GM19324 (cell line): ENCODE data around the gene ZBTB5.

Source experiments
- ATAC-seq: cut with Tn5 transposase; IDR thresholded peaks from one replicate; pipeline ENCODE4 v1.9.1; 2021; ENCODE audit warnings: mild to moderate bottlenecking, moderate library complexity; ENCODE audit not compliant: unreplicated experiment, low FRiP score

ZBTB5 gene

GRCh38 chr9:37453827-37454226 is 11.4 kb downstream of the ZBTB5 start:
- no peak for ATAC-seq

- ATAC-seq: no peak
Measured at GRCh38 chr9:37452611-37453010, 12.6 kb downstream of the ZBTB5 start.

GRCh38 chr9:37451628-37452027 is 13.6 kb downstream of the ZBTB5 start:
- no peak for ATAC-seq

GRCh38 chr9:37449862-37450632 is 15.2 kb downstream of the ZBTB5 start:
- ATAC-seq: no peak

GRCh38 chr9:37447111-37447510 is 18.1 kb downstream of the ZBTB5 start:
- ATAC-seq: no peak

GRCh38 chr9:37446401-37446800 is 18.8 kb downstream of the ZBTB5 start:
- no peak for ATAC-seq

GRCh38 chr9:37445832-37446231 is 19.4 kb downstream of the ZBTB5 start:
- ATAC-seq: no peak

GRCh38 chr9:37444890-37445289 is 20.4 kb downstream of the ZBTB5 start:
- no peak for ATAC-seq

- no peak for ATAC-seq
Measured at GRCh38 chr9:37443566-37443965, 21.7 kb downstream of the ZBTB5 start.

GRCh38 chr9:37442556-37442955 is 22.7 kb downstream of the ZBTB5 start:
- ATAC-seq: no peak

- no peak for ATAC-seq
Measured at GRCh38 chr9:37441776-37442370, 23.4 kb downstream of the ZBTB5 start.

GRCh38 chr9:37438359-37438758 is 26.9 kb downstream of the ZBTB5 start:
- no peak for ATAC-seq

GRCh38 chr9:37437621-37438020 is 27.6 kb downstream of the ZBTB5 start:
- no peak for ATAC-seq

- ATAC-seq: no peak
Measured at GRCh38 chr9:37437010-37437409, 28.2 kb downstream of the ZBTB5 start.

- ATAC-seq: no peak
Measured at GRCh38 chr9:37436540-37436939, 28.7 kb downstream of the ZBTB5 start.

GRCh38 chr9:37433867-37434371 is 31.3 kb downstream of the ZBTB5 start:
- ATAC-seq: no peak

GRCh38 chr9:37432020-37432419 is 33.2 kb downstream of the ZBTB5 start:
- no peak for ATAC-seq

- ATAC-seq: no peak
Measured at GRCh38 chr9:37430841-37431597, 34.2 kb downstream of the ZBTB5 start.

- ATAC-seq: no peak
Measured at GRCh38 chr9:37429441-37430285, 35.6 kb downstream of the ZBTB5 start.

GRCh38 chr9:37428345-37428744 is 36.9 kb downstream of the ZBTB5 start:
- ATAC-seq: no peak
